Body of pancreas (tissue), 4 donors: Measurements from ENCODE around the gene ADA. TPM values are rescaled to one million over a fixed set of nuclear protein-coding genes. Genes with fewer than 3 reads are reported as not detected.

Experiments used
- ATAC-seq: fragments of 150-250 bp; one replicate; pipeline ENCODE4 v1.9.1; 2016
- DNase-seq, 4 donors: peaks; one replicate each; pipeline ENCODE4 v3.0.0-alpha.2; 2019
- H3K27ac ChIP-seq, 4 donors: fragments of 200-600 bp; sonication (generic); 1 replicate in 3 of 4; 2 replicates in 1 of 4; pipeline versions ENCODE4 v1.5.1 to v1.6.1; 2016 to 2019; ENCODE audit warnings: mild to moderate bottlenecking in 1 of 4, mixed read lengths in 1 of 4, moderate library complexity in 1 of 4
- H3K27me3 ChIP-seq, 2 donors: fragments of 200-600 bp; sonication (generic); one replicate each; pipeline ENCODE4 v1.6.0; 2016; ENCODE audit warnings: mild to moderate bottlenecking in 1 of 2
- H3K36me3 ChIP-seq, 2 donors: fragments of 200-600 bp; sonication (generic); replicated peaks in 1 of 2; 2 replicates each; pipeline ENCODE4 v1.5.1; 2016; ENCODE audit warnings: low read depth in 2 of 2; ENCODE audit not compliant: insufficient read depth in 1 of 2
- H3K4me1 ChIP-seq: fragments of 200-600 bp; sonication (generic); one replicate; pipeline ENCODE4 v1.6.0; 2016
- H3K4me3 ChIP-seq, 2 donors: fragments of 200-600 bp; sonication (generic); 1 replicate in 1 of 2; 2 replicates in 1 of 2; pipeline ENCODE4 v1.5.1; 2016 to 2019
- H3K9me3 ChIP-seq, 3 donors: fragments of 200-600 bp; sonication (generic); 1 replicate in 2 of 3; 2 replicates in 1 of 3; pipeline ENCODE4 v1.5.1; 2016
- POLR2A ChIP-seq, 3 donors: fragments of 450-650 bp; IDR thresholded peaks; one replicate each; pipeline ENCODE4 v1.6.1; 2016; ENCODE audit warnings: antibody characterized with exemption in 3 of 3, mild to moderate bottlenecking in 2 of 3
- WGBS, 2 donors: methylation state at CpG; one replicate each; pipeline ENCODE4 v1.1.5; 2017; 5-methylcytosine and 5-hydroxymethylcytosine counted together
- intact Hi-C: fragments of 100-400 bp; cut with DNase I; formaldehyde crosslinking; loops from one replicate; pipeline ENCODE4 v1.15.1; 2023
- total RNA-seq, 2 donors: library from RNA; depleted of rRNA; stranded (reverse); fragments of >200 nt; gene quantifications; one replicate each; pipeline ENCODE4 v1.1.0, GENCODE V29; 2016
- TF ChIP-seq, protein P1 (sequence below), 7 experiments: fragments of 450-650 bp in 4 of 7; fragments of 200-600 bp in 3 of 7; sonication (generic) in 3 of 7; IDR thresholded peaks; one replicate each; pipeline ENCODE4 v1.5.1; 2016 to 2019; ENCODE audit warnings: antibody characterized with exemption in 7 of 7

The ADA gene
- total RNA-seq, 2 donors from 2014 or later: 3.3 to 7.8 TPM

DNA sequence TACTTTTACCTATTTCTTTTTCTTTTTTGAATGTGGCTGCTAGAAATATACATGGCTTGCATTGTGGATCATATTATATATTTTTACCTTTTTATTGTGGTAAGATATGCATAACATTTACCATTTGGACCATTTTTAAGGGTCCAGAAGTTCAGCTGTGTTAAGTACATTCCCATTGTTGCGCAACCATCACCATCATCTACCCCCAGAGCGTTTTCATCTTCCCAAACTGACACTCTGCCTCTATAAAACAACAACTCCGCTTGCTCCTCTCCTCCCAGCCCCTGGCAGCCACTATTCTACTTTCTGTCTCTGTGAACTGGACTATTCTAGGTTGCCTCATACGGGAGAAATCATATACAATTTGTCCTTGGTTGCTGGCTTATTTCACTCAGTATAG is 35.4 kb upstream of the ADA start:
- no peak overlapping the region for H3K4me3 ChIP-seq
- DNase-seq (no peak), ATAC-seq (no peak)
- peaks cover 6% of the 10 kb centered on the region for H3K4me1 ChIP-seq
- no peak overlapping the region for H3K27ac ChIP-seq
- intact Hi-C loops: loop anchor here (10.0 kb wide), 1 partner anchor 48 kb away; no protein-coding TSS in a partner anchor
- H3K9me3 ChIP-seq: no peaks in the 10 kb centered on the region
- WGBS, 2 donors: 72 to 88% methylated on average over 4 of the region's 4 CpGs
- H3K36me3 ChIP-seq: no peaks in the 10 kb centered on the region
- TF ChIP-seq, protein P1, sequence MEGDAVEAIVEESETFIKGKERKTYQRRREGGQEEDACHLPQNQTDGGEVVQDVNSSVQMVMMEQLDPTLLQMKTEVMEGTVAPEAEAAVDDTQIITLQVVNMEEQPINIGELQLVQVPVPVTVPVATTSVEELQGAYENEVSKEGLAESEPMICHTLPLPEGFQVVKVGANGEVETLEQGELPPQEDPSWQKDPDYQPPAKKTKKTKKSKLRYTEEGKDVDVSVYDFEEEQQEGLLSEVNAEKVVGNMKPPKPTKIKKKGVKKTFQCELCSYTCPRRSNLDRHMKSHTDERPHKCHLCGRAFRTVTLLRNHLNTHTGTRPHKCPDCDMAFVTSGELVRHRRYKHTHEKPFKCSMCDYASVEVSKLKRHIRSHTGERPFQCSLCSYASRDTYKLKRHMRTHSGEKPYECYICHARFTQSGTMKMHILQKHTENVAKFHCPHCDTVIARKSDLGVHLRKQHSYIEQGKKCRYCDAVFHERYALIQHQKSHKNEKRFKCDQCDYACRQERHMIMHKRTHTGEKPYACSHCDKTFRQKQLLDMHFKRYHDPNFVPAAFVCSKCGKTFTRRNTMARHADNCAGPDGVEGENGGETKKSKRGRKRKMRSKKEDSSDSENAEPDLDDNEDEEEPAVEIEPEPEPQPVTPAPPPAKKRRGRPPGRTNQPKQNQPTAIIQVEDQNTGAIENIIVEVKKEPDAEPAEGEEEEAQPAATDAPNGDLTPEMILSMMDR (IDR thresholded peaks at IDR 0.05): no peak
- no peak for TF ChIP-seq POLR2A (IDR thresholded peaks at IDR 0.05)
- no peaks in the 10 kb centered on the region for H3K27me3 ChIP-seq

DNA sequence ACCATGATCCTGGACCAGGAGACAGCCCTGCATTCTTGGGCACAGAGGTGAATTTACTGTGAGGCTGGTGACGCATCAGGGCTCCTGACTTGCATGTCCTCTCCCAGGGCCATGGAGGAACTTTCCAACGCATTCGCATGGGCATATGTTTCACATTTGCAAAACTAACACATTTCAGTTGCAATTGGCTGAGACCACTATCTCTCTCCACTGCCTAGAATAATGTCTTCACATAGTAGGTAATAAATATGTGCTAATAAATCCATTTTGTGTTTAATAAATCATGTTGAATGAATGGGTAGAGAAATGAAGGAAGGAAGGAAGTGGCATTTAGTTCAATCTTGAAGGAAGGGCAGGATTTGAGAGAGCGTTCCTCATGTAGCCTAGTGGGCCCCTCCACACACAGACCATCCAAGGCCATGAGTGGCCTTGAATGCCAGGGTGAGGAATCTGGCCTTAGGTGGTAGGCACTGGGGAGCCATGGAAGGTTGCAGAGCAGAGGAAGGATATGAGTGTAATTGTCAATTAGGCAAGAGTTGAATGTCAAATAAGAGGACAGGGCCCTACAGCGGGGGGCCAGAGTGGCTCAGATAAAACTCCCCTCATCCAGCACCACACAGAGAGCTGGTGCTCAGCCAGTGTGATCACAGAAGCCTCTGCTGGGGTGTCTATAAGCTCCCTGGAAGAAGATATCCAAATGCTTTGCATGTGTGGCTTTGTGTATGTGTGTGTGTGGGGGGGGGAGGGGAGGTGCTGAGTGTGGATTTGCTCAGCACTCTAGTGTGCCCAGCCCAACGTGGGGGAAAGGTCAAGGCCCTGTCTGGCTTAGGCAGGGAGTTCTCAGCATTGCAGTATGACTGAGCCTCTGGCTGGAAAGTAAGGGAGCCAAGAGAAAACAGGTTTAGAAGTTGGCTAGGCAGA is 32.8 kb upstream of the ADA start:
- DNase-seq (no peak), ATAC-seq (no peak)
- WGBS, 2 donors: 69 to 78% methylated on average over 6 of the region's 6 CpGs
- Histone ChIP-seq H3K9me3 (no peaks in the 10 kb centered on the region), H3K4me1 (peaks cover 6% of the 10 kb centered on the region), H3K27me3 (no peaks in the 10 kb centered on the region), H3K4me3 (no peak overlapping the region), H3K27ac (no peak overlapping the region), H3K36me3 (no peaks in the 10 kb centered on the region)
- TF ChIP-seq, protein P1 (IDR thresholded peaks at IDR 0.05): no peak
- no peak for TF ChIP-seq POLR2A (IDR thresholded peaks at IDR 0.05)
- intact Hi-C loops: loop anchor here (5.0 to 10.0 kb wide), 2 partner anchors 50 to 183 kb away; no protein-coding TSS in a partner anchor

DNA sequence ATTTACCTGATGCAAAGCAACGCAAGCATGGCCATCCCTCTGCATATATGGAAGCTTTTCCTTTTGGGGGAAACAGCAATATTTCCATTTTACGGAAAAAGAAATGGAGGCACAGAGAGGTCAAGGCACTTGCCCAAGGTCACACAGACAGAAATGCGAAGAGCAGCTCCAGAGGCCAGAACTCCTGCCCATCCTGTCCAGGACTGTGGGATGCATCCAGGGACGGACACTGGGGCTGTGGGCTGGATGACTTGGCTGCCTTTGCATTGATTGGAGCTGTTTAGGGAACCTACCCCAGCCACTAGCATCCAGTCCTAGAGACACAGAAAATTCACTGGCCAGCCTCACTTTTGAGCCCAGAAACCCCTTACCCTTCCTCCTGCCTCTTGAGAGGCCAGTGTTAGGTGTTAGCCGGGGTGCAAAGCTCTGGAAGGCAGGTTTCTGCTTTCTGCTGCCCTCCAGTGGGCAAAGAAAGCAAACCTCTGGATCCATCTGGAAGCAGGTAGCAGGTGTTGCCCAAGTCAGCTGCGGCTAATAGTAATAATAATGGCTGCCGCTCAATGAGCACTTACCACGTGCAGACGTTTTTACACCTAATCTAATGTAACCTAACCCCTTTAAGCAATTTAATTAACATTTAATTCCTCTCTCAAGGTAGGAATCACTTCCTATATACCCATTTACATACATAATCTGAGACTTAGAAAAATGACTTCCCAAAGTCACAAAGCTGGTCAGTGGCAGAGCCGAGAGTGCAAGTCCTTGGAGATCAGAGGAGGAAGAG is 32.0 kb upstream of the ADA start:
- ATAC-seq: peak; percentile 74
- H3K4me1 ChIP-seq: peaks cover 6% of the 10 kb centered on the region
- no peaks in the 10 kb centered on the region for H3K27me3 ChIP-seq
- intact Hi-C loops: loop anchor here (5.0 to 10.0 kb wide), 2 partner anchors 51 to 184 kb away; no protein-coding TSS in a partner anchor
- TF ChIP-seq, protein P1 (IDR thresholded peaks at IDR 0.05): peak; percentile 22 to 72 (median 57)
- no peak for TF ChIP-seq POLR2A (IDR thresholded peaks at IDR 0.05)
- no peak overlapping the region for H3K27ac ChIP-seq
- H3K36me3 ChIP-seq: no peaks in the 10 kb centered on the region
- H3K9me3 ChIP-seq: no peaks in the 10 kb centered on the region
- 28 to 40% methylated on average over 10 of the region's 10 CpGs for WGBS, 2 donors
- no peak overlapping the region for H3K4me3 ChIP-seq
- DNase-seq: peak; percentile 64 to 85 (median 72)

DNA sequence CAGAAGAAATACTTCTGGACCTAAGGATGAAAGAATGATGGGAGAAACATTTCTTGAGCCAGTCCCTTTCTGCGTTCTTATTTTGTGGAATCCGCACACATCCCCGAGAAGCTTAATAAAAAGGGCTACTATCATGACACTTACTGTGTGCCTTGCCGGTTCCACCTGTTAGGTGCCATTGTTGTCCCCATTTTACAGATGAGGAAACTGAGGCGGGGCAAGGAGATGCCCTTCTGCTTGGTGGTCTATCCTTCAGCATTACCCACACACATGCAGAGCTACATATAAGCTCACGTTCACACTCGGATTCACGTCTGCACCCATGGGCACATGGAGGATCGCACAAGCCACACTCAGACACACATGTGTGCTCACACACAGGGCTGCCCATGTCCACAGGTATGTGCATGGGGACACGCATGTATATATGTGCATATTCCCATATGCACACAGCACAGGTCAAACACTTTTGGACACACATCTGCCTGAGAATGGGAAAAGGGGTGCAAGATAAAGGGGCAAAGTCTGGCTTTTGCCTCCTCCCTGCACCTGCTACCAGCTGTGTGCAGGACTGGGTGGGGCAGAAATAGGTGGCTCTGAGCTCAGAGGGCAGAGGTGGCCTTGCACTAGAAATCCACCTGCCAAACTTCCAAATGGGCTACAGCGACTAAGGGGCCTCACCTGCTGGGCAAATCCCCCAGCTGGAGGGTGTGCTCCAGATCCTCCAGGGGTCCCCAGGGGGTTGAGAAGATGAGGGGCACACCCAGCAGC is 30.5 kb upstream of the ADA start:
- 84 to 86% methylated on average over 10 to 11 of the region's 11 CpGs for WGBS, 2 donors
- Histone ChIP-seq H3K27ac (no peak overlapping the region), H3K36me3 (no peaks in the 10 kb centered on the region), H3K27me3 (no peaks in the 10 kb centered on the region), H3K4me3 (no peak overlapping the region), H3K9me3 (no peaks in the 10 kb centered on the region), H3K4me1 (peaks cover 6% of the 10 kb centered on the region)
- ATAC-seq (no peak), DNase-seq (no peak)
- intact Hi-C loops: loop anchor here (5.0 to 10.0 kb wide), 2 partner anchors 53 to 185 kb away; no protein-coding TSS in a partner anchor
- TF ChIP-seq, protein P1 (IDR thresholded peaks at IDR 0.05): no peak
- no peak for TF ChIP-seq POLR2A (IDR thresholded peaks at IDR 0.05)
